ENCODE results near the gene RNF146.
"Not testable (repeated sequence)": the region's sequence is repeated elsewhere in the genome, so short reads cannot be mapped to it uniquely, and the experiment has no call there.

The RNF146 gene

GRCh38 chr6:127289934-127290333 is 23.3 kb downstream of the RNF146 start:
- DNase-seq, result no peak

DNA sequence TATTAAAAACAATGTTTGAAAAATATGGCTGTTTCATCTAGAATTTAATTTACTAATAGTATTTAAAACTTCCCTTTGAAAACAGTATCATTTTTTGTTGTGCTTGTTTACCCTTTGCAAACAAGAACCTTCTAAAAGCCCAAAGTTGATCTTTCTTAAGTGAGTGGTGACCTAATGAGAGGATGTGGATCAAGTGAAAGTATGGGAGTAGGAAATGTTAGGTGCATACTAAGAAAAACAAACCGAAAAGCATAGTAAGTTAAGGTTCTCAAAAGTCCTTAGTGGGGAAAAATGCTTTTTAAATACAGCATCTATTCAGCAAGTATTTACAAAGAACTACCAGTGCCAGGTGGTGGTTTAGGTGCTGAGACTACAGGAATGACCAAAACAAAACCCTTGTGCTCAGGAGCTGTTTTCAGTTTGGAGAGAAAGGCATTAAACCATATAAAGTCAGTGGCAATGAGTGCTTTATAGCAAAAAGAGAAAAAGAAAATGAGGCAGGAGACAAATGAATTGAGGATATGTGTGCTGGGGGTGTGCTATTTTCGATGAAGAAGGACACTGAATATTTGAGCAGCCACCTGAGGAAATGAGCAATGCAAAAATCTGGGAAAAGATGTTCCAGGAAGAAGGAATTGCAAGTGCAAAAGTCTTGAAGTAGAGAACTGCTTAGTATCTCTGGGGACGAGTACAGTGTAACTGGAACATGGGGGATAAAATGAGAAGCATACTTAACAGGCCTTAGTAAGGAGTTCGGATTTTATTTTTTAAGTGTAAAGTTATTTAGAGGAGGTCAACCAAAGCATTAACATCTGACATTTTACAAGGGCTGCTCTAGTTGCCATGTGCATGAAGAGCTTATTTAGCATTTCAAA is 24.0 kb downstream of the RNF146 start:
- DNase-seq, result no peak

DNA sequence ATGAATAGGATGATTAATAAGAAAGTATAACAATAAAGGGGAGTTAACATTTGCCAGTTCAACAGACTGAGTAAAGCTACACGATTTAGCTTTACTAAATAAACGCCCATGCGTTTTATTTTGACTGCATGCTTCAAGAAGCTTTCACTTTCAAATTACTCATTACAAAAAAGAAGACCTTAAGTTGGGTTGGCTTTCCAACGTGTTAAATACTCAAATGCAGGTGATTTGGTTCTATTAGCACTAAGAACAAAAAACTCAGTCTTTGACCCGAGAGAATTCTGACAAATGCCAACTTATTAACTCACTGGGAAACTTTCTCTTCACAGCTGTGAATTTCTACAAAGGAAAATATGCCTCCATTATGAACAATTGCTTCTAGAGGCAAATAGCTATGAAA is 24.8 kb downstream of the RNF146 start:
- DNase-seq, result no peak

DNA sequence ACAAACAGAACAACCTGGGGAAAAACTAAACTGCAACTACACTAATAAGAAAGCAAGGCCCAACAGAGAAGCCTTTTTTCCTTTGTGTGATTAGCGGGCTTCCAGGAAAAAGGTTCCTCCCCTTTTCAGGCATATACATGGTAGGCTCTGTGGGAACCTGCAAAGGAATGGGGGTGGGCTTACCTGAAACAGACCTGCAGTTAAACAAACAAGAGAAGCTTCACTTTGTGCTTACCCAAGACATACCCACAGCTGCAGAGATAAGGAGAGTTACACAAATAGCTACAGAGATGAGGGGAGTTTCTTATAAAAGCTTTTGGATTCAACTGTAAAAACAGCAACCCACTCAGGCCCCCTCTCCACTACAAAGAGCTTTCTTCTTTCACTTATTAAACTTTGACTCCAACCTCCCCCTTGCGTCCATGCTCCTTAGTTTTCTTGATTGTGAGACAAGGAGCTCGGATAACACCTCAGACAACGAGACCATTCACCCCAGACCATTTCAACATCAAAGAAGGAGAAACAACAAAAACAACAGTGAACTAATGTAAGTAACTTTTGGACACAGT is 30.9 kb downstream of the RNF146 start:
- no peak for DNase-seq

- no peak for DNase-seq
Observed at GRCh38 chr6:127298475-127298874, 31.8 kb downstream of the RNF146 start.

DNA sequence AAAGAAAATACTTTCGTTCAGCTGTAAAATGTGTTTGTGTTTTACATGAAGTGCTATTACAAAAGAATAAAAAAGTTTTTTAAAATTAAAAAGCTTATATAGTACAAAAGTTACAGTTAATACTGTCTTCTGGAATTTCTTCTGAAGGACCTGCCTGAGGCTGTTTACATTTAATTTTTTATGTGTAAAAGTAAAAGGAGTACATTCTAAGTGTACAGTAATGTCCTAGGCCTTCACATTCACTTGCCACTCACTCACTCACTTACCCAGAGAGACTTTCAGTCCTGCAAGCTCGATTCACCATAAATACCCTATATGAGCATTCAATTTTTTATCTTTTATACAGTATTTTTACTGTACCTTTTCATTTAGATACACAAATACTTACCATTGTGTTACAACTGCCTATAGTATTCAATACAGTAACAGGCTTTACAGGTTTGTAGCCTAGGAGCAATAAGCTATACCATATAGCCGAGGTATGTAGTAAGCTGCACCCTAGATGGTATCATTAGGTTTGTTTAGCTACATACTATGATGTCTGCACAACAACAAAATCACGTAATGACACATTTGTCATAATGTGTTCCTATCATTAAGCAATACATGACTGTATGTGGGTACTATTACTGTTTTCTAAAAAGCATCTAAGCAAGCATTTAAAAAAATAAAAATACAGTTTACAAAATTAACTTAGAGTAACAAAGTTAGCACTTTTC is 33.0 kb downstream of the RNF146 start:
- DNase-seq, result no peak

DNA sequence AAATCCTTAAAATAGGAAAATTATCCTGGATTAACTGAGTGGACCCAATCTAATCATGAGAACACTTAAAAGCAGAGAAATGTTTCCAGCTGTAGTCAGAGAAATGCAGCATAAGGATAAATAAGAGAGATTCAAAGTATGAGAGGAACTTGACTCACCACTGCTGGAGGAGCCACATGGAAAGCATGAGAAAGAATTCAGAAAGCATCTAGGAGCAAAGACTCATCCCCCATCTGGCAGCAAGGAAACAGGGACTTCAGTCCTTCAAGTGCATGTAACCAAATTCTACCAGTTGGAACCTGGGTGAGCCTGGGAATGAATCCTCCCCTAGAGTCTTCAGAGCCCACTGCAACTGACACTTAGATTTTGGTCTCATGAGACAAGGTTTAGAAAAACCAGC is 33.7 kb downstream of the RNF146 start:
- DNase-seq, result no peak

DNA sequence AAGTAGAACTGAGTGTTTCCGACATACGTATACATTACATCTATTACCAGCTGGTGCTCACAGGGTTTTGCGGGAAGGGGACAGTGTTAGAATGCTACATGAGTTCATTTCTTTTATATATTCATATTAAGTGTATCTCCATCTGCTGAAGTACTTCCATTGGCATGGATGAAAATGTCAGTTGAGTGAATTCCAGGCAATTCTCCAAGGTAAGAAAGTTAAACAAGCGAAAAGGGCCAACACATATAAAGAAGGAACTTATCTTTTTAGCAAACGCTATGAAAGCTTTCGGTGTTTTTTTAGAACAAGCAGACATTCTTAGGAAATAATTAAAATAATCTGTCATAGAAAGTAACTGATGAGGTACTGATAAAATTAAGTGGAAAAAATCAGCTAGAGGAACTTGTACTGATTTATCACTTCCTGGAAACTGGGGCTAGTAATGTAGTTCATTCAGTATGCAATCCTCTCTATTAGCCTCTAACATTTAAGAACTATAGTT is 34.6 kb downstream of the RNF146 start:
- DNase-seq, result no peak

- DNase-seq, result no peak
Observed at GRCh38 chr6:127302728-127303660, 36.3 kb downstream of the RNF146 start.

- no peak for DNase-seq
Observed at GRCh38 chr6:127303917-127304316, 37.3 kb downstream of the RNF146 start.

- no peak for DNase-seq
Observed at GRCh38 chr6:127305741-127306140, 39.1 kb downstream of the RNF146 start.

DNA sequence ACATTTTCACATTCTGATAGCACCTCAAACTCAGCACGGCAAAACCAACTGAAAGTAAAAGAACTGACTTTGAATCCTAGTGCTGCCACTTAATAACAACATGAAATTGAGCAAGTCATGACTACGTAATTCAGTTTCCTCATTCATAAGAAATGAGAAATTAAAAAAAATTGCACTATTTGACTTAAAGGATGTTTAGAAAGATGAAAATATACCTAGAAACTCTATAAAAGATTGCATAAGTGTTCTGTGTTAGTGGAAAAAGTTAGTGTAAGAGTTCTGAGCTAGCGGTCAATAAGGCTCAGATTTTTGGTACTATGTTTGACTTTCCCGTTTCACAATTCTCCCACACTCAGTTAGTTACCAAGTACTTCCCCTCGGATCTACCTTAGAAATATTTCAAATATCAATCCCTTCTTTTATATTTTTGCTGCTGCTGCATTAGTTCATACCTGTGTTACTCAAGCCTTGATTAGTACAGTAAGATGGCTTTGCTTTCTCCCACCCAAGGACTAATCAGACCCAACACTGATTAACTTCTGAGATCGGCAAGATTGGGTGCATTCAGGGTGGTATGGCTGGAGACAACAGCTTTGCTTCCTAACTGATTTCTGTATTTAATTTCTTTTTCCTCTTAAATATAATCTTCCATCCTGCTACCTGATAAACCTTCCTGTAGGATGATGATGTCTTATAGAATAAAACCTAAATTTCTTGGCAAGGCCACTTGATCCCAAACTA is 50.9 kb downstream of the RNF146 start:
- DNase-seq, result no peak

- no peak for DNase-seq
Observed at GRCh38 chr6:127319686-127320085, 53.0 kb downstream of the RNF146 start.

DNA sequence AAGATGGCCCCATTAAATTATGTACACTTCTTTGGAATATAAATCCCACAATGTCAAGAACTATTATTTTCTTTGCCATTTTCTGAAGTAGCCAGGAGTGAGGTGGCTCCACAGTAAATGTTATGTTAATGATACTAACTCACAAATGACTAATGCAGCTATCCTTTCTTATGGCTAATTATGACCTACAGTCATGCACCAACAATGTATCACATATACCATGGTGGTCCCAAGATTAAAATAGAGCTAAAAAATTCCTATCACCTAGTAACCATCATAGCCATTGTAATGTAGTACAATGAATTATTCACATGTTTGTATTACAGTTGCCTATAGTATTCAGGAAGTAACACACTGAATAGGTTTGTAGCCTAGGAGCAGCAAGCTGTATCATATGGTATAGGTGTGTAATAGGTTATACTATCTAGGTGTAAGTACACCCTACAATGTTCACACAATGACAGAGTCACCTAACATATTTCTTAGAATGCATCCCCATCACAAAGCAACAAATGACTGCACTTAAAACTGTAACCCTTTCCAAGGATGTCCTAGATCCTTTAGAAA is 61.5 kb downstream of the RNF146 start:
- DNase-seq, result no peak

GRCh38 chr6:127331256-127331655 is 64.6 kb downstream of the RNF146 start:
- not testable (repeated sequence) for DNase-seq

GRCh38 chr6:127332383-127332961 is 65.8 kb downstream of the RNF146 start:
- no peak for DNase-seq
